ENCODE measurements around the gene HSF2. TPM values are rescaled to one million over a fixed set of nuclear protein-coding genes. Genes with fewer than 3 reads are reported as not detected.

HSF2 gene
- total RNA-seq (10 to 100 TPM; 11.0 TPM), polyA plus RNA-seq (ENCODE audit: insufficient read length in 6 of 6) (10 to 100 TPM; 34.9 to 45.9 (median 40.4) TPM)
- long read RNA-seq, donor 1, transcript HSF2-202 (12 exons, 2,643 nt), result major isoform, 8 of 16 reads
- long read RNA-seq, donor 1, partial matches to known transcripts, result 5 of 16 reads
- long read RNA-seq, donor 1, other reads (novel, unspliced or antisense), result 0 of 16 reads
- long read RNA-seq, donor 2, partial matches to known transcripts, result 0 of 4 reads
- long read RNA-seq, donor 2, other reads (novel, unspliced or antisense), result 0 of 4 reads
- long read RNA-seq, donor 3, transcript HSF2-202 (12 exons, 2,643 nt), result major isoform, 6 of 69 reads
- long read RNA-seq, donor 3, partial matches to known transcripts, result 61 of 69 reads
- long read RNA-seq, donor 3, other reads (novel, unspliced or antisense), result 0 of 69 reads
- long read RNA-seq, donor 4, partial matches to known transcripts, result 1 of 2 reads
- long read RNA-seq, donor 4, other reads (novel, unspliced or antisense), result 0 of 2 reads
- long read RNA-seq, donor 5, transcript HSF2-202 (12 exons, 2,643 nt), result major isoform, 5 of 8 reads
- long read RNA-seq, donor 5, partial matches to known transcripts, result 0 of 8 reads
- long read RNA-seq, donor 5, other reads (novel, unspliced or antisense), result 0 of 8 reads
- long read RNA-seq, donor 6, transcript HSF2-202 (12 exons, 2,643 nt), result major isoform, 6 of 9 reads
- long read RNA-seq, donor 6, partial matches to known transcripts, result 0 of 9 reads
- long read RNA-seq, donor 6, other reads (novel, unspliced or antisense), result 0 of 9 reads
- long read RNA-seq, donor 7, partial matches to known transcripts, result 0 of 5 reads
- long read RNA-seq, donor 7, other reads (novel, unspliced or antisense), result 0 of 5 reads
- long read RNA-seq, donor 8, transcript HSF2-202 (12 exons, 2,643 nt), result major isoform, 7 of 9 reads
- long read RNA-seq, donor 8, partial matches to known transcripts, result 0 of 9 reads
- long read RNA-seq, donor 8, other reads (novel, unspliced or antisense), result 0 of 9 reads
- long read RNA-seq, donor 9, partial matches to known transcripts, result 0 of 1 reads
- long read RNA-seq, donor 9, other reads (novel, unspliced or antisense), result 0 of 1 reads
- long read RNA-seq, donor 10, partial matches to known transcripts, result 2 of 4 reads
- long read RNA-seq, donor 10, other reads (novel, unspliced or antisense), result 0 of 4 reads
- long read RNA-seq, donor 11, transcript HSF2-202 (12 exons, 2,643 nt), result major isoform, 5 of 12 reads
- long read RNA-seq, donor 11, partial matches to known transcripts, result 0 of 12 reads
- long read RNA-seq, donor 11, other reads (novel, unspliced or antisense), result 0 of 12 reads
- long read RNA-seq, donor 12, transcript HSF2-202 (12 exons, 2,643 nt), result major isoform, 7 of 9 reads
- long read RNA-seq, donor 12, partial matches to known transcripts, result 0 of 9 reads
- long read RNA-seq, donor 12, other reads (novel, unspliced or antisense), result 0 of 9 reads

- Histone ChIP-seq H3K27ac (peak within 1 kb of the TSS; percentile 64 to 88), H3K4me1 (peaks cover 4 to 18% of the 10 kb centered on the region in 2 donors), H3K4me3 (peak within 1 kb of the TSS; percentile 69 to 90), H3K9me3 (no peaks in the 10 kb centered on the region), H3K27me3 (no peaks in the 10 kb centered on the region), H3K36me3 (no peaks in the 10 kb centered on the region)
- peak; percentile 99 for ATAC-seq
- intact Hi-C loops (cut with DNase I), result no loop called here
- peak; percentile 92 to 99 (median 97) for DNase-seq
- TF ChIP-seq CTCF (IDR thresholded peaks at IDR 0.05), result peak in 1 of 2 donors; percentile 18
Measured at GRCh38 chr6:122399348-122400120, at the start of gene HSF2. TSS of gene HSF2 (plus strand) at chr6:122399652. CDS start at chr6:122399738, 86 bp downstream.

- DNase-seq, result no peak
- no peak for TF ChIP-seq CTCF (IDR thresholded peaks at IDR 0.05)
- Histone ChIP-seq H3K4me1 (no peaks in the 10 kb centered on the region), H3K27me3 (peaks cover 0 to 4% of the 10 kb centered on the region in 2 donors), H3K27ac (no peak overlapping the region), H3K9me3 (no peaks in the 10 kb centered on the region), H3K36me3 (no peaks in the 10 kb centered on the region), H3K4me3 (no peak overlapping the region)
- intact Hi-C loops (cut with DNase I), result no loop called here
- no peak for ATAC-seq
Measured at GRCh38 chr6:122352981-122353664, 46.3 kb upstream of the HSF2 start.

- no peak for TF ChIP-seq CTCF (IDR thresholded peaks at IDR 0.05)
- H3K36me3 ChIP-seq, result no peaks in the 10 kb centered on the region
- intact Hi-C loops (cut with DNase I), result no loop called here
- no peaks in the 10 kb centered on the region for H3K27me3 ChIP-seq
- no peak overlapping the region for H3K4me3 ChIP-seq
- no peaks in the 10 kb centered on the region for H3K9me3 ChIP-seq
- no peak overlapping the region for H3K27ac ChIP-seq
- no peak for ATAC-seq
- H3K4me1 ChIP-seq, result no peaks in the 10 kb centered on the region
- DNase-seq, result peak in 1 of 4 donors; percentile 17
Measured at GRCh38 chr6:122360809-122361208, 38.6 kb upstream of the HSF2 start.

- ATAC-seq, result no peak
- intact Hi-C loops (cut with DNase I), result no loop called here
Measured at GRCh38 chr6:122361314-122361979, 38.0 kb upstream of the HSF2 start.

More at GRCh38 chr6:122361314-122361979, 38.0 kb upstream of the HSF2 start:
- Histone ChIP-seq H3K27me3 (no peaks in the 10 kb centered on the region), H3K36me3 (no peaks in the 10 kb centered on the region), H3K4me3 (no peak overlapping the region), H3K27ac (no peak overlapping the region), H3K4me1 (no peaks in the 10 kb centered on the region), H3K9me3 (no peaks in the 10 kb centered on the region)
- DNase-seq, result peak in 1 of 4 donors; percentile 25
- TF ChIP-seq CTCF (IDR thresholded peaks at IDR 0.05), result no peak
